Measurements from ENCODE around the gene ALDH2. TPM values are rescaled to one million over a fixed set of nuclear protein-coding genes. Genes with fewer than 3 reads are reported as not detected.
"Not testable (repeated sequence)": the region's sequence is repeated elsewhere in the genome, so short reads cannot be mapped to it uniquely, and the experiment has no call there.

Gene ALDH2
- 25.8 TPM for polyA plus RNA-seq (ENCODE audit: insufficient read length)

- peak; percentile 28 for DNase-seq (ENCODE audit: low read depth)
Measured at GRCh38 chr12:111766608-111767361, at the start of gene ALDH2. ALDH2 (plus strand) TSS chr12:111766933; CDS start chr12:111766983, 50 bp downstream.

DNA sequence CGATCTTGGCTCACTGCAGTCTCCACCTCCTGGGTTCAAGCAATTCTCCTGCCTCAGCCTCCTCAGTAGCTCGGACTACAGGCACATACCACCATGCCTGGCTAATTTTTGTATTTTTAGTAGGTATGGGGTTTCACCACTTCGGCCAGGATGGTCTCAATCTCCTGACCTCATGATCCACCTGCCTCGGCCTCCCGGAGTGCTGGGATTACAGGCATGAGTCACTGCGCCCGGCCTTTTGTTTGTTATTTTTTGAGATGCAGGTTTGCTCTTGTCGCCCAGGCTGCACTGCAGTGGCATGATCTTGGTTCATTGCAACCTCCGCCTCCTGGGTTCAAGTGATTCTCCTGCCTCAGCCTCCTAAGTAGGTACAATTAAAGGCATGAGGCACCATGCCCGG is 47.4 kb upstream of the ALDH2 start:
- DNase-seq (ENCODE audit: low read depth) = not testable (repeated sequence)

DNA sequence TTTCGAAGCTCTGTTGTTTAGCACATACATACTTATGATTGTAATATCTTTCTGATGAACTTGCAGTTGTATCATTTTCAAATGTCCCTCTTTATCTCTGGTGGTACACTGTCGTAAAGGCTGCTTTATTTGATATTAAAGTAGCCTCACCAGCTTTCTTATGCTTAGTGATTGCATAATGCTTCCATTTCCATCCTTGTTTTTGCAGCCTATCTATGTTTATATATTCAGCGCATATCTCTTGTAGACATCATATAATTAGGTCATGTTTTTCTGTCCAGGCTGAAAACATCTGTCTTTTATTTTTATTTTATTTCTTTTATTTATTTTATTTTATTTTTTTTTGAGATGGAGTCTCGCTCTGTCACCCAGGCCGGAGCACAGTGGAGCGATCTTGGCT is 46.3 kb upstream of the ALDH2 start:
- no peak for DNase-seq (ENCODE audit: low read depth)

DNA sequence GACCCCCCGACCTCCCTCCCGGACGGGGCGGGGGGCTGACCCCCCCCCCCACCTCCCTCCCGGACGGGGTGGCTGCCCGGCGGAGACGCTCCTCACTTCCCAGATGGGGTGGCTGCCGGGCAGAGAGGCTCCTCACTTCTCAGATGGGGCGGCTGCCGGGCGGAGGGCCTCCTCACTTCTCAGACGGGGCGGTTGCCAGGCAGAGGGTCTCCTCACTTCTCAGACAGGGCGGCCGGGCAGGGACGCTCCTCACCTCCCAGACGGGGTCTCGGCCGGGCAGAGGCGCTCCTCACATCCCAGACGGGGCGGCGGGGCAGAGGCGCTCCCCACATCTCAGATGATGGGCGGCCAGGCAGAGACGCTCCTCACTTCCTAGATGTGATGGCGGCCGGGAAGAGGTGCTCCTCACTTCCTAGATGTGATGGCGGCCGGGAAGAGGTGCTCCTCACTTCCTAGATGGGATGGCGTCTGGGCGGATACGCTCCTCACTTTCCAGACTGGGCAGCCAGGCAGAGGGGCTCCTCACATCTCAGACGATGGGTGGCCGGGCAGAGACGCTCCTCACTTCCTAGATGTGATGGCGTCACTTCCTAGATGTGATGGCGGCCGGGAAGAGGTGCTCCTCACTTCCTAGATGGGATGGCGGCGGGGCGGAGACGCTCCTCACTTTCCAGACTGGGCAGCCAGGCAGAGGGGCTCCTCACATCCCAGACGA is 42.9 kb upstream of the ALDH2 start:
- not testable (repeated sequence) for DNase-seq (ENCODE audit: low read depth)

DNA sequence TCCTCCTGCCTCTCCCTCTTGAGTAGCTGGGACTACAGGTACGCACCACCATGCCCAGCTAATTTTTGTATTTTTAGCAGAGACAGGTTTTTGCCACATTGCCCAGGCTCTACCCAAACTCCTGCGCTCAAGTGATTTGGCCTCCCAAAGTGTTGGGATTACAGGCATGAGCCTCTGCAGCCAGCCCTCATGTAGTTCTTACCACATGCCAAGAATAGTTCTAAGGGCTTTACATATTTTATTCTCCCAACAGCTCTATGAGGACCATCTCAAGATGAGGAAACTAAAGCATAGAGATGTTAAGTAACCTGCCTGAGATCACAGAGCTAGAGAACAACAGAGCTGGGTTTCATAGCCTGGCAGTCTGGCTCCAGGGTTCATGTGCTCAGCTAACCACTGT is 37.9 kb upstream of the ALDH2 start:
- no peak for DNase-seq (ENCODE audit: low read depth)

DNA sequence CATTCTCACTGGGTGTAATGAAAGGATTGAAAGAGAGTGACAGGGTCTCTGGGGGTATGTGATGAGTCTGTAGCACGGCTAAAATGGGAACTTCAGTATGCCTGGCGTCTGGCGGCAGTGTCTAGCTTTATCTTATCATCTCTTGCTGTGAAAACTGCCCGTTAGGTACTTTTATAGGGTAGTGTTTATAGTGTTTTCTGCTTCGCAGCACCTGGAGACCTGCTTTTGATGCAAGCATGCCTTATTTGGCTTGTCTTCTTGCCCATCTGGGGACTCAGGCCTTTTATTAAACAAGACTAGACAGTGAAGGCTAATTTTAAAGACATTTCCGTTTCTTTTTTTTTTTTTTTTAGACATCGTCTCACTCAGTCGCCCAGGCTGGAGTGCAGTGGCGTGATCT is 36.3 kb upstream of the ALDH2 start:
- DNase-seq (ENCODE audit: low read depth) = no peak

DNA sequence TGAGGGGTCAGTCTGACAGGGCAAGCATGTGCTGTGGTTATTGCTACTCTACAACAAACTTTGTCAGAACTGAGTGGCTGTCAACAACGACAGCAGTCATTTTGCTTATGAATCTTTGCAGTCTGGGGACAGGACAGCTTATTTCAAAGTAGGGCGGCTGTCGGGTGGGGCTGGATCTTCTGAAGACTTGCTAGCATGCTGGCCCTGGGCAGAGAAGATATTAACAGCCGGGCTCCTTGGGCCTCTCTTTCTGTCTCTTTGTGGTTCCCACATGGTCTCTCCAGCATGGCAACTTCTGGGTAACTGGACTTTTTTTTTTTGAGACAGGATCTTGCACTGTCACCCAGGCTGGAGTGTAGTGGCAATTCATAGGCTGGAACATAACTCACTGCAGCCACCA is 33.9 kb upstream of the ALDH2 start:
- DNase-seq (ENCODE audit: low read depth) = no peak

DNA sequence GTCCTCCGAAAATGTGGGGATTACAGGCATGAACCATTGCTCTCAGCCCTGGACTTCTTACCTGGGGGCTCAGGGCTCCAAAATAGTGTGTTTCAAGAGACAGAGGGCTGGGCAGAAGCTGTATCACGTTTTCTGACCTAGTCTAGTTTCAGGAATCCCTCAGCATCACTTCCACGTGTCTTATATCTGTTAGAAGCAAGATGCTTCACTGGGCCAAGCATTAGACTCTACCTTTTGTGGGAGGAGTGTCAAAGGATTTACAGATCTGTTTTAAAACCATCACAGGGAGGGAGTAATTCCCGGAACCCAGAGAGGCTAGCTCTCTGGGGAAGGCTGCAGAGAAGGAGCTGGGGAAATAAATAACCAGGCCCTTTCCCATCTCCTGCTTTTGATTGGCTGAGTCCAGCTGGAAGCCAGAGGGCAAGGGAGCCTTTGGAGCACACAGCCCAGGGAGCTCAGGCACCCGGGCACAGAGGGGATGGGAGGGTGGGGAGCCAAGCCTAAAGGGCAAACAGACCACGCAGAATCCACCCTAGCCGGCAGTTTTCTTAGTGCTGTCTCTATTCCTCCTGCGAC is 33.3 kb upstream of the ALDH2 start:
- no peak for DNase-seq (ENCODE audit: low read depth)

DNA sequence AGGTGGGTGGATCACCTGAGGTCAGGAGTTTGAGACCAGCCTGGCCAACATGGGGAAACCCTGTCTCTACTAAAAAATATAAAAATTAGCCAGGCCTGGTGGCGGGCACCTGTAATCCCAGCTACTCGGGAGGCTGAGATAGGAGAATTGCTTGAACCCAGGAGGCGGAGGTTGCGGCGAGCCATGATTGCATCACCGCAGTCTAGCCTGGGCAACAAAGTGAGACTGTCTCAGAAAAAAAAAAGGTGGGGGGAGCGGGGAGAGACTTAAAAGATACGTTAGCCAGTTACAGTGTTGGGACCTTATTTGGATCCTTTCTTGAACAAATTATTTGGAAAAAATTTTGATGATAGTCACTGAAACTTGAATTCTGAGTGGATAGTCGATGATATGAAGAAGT is 27.2 kb upstream of the ALDH2 start:
- DNase-seq (ENCODE audit: low read depth) = not testable (repeated sequence)

DNA sequence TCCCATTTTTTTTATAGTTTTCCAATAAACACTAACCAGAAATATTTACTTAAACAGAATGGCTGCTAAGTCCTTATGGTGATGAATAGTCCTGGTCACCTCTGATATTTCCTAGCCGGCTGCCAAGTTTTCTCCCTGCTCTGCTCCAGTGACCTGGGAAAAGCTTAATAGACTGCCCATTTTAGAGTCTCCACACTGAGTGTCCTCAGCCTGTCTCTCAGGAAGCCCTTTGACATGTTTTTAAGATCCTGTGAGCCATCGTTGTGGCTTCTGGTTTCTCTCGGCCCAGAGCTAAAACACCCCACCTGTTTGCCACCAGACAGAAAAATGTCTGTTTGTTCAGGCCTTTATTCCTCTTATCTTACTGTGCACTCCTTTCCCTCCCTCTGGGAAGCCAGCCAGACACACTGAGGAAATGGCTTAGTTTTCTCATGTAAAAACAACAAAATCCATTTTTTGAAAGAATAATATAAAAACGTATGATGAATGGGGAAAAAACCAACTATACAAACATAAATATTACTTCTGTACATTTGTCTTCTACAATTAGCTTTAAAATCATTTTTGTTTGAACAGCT is 25.4 kb upstream of the ALDH2 start:
- no peak for DNase-seq (ENCODE audit: low read depth)

GRCh38 chr12:111745211-111745610 is 21.5 kb upstream of the ALDH2 start:
- DNase-seq (ENCODE audit: low read depth) = no peak

GRCh38 chr12:111747333-111747732 is 19.4 kb upstream of the ALDH2 start:
- DNase-seq (ENCODE audit: low read depth) = no peak

DNA sequence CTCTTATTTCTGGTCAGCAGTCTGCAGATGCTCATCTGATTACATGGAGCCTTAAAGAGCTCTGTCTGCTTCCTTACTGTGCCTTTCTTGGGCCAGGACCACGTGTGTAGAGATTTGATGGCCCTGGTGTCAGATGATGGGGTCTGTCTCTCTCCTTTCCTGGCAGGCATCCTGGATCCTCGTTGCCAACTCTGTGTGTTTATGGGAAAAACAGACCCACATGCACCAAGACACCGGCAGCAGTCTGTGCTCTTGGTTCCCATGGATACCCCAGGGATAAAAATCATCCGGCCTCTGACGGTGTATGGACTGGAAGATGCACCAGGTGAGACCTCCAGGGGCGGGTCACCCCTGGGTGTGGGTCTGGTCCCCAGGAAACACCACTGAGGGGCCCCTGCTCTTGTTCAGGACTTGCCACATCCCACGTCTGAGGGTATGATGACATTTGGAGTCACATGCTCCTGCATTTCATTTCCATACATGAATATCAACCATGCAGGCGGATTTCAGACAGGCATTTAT is 18.5 kb upstream of the ALDH2 start:
- peak; percentile 45 for DNase-seq (ENCODE audit: low read depth)

DNA sequence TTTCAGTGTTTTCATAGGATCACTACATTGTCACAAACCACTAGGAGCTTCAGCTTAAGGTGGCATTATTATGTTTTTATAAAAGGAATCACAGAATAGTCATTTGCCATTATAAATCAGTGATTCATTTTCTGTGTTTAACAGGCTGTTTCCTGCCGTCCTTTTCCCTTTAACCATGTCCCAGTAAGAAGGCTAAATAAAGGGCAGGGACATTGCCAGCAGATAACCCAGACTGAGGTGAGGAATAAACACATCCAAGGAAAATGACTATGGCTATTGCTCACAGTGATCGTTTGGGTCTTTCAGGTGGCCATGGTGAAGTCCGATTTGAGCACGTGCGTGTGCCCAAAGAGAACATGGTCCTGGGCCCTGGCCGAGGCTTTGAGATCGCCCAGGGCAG is 17.9 kb upstream of the ALDH2 start:
- DNase-seq (ENCODE audit: low read depth) = no peak

DNA sequence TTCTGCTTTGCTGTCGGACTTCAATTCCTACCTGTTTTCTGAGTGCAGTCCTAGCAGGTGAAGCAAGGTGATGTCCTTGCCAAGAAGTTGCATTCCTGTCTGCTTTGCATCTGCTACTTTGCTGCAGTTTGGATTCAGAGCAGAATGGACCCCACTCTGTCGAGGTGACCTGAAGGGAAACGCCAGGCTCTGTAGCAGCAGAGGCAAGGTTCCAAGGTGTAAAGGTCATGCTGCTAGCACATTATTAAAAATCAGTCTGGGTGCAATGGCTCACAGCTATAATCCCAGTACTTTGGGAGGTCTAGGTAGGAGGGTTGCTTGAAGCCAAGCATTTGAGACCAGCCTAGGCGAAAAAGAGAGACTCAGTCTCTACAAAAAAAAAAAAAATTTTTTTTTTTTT is 17.3 kb upstream of the ALDH2 start:
- DNase-seq (ENCODE audit: low read depth) = no peak

- DNase-seq (ENCODE audit: low read depth) = no peak
Measured at GRCh38 chr12:111753144-111753881, 13.4 kb upstream of the ALDH2 start.

GRCh38 chr12:111754671-111755070 is 12.1 kb upstream of the ALDH2 start:
- no peak for DNase-seq (ENCODE audit: low read depth)

- DNase-seq (ENCODE audit: low read depth) = no peak
Measured at GRCh38 chr12:111756196-111756595, 10.5 kb upstream of the ALDH2 start.

DNA sequence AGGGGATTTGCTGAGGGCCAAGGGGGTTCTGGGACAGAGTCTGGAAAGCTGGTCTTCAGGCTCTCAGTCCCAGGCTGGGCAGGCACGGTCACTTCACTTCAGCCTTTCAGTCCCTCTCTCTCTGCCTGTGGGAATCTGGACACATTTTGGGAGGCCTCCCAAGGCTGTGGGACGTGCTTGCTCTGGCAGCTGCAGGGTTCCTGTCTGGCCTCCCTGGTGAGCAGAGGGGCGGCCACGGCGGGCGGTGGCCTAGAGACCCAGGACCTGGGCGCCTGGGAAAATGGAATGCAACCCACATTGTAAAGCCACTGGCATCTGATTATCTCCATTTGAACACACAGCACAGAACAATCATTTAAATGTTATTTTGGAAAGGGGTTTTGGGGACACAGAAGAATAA is 10.1 kb upstream of the ALDH2 start:
- DNase-seq (ENCODE audit: low read depth) = no peak

DNA sequence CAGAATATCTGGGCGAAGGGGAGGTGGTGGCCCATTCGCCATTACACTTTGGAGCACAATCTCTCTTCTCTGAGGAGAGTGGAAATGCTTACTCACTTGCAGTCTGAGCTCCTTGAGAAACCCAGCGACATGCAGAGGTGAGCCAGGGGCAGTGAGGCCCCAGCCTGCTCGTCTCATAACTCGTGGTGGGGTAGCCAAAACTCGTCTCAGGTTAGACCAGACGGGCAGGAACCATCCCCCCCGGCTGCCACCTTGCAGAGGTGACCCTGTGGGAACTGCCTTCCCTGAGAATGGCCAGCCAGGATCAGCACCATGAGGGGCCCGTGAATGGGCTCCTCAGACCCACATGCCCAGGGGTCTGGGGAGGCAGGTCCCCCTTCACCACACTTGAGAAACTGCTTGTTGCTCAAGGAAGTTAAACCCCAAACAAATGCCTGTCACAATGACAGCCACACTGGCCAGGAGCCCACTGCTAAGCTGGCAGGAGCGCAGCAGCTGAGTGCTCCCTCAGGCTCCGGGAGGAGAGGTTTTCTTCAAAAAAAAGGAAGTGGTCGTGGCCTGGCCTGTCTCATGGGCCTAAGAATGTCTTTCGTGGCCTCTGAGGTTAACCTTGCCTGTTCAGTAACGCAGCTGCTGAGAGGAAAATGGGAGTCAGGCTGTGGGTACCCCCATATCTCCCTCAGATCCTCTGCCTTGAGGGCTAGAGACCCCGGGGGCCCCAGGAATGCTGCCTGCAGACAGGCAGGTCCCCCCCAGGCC is 9.2 kb upstream of the ALDH2 start:
- DNase-seq (ENCODE audit: low read depth) = no peak

DNA sequence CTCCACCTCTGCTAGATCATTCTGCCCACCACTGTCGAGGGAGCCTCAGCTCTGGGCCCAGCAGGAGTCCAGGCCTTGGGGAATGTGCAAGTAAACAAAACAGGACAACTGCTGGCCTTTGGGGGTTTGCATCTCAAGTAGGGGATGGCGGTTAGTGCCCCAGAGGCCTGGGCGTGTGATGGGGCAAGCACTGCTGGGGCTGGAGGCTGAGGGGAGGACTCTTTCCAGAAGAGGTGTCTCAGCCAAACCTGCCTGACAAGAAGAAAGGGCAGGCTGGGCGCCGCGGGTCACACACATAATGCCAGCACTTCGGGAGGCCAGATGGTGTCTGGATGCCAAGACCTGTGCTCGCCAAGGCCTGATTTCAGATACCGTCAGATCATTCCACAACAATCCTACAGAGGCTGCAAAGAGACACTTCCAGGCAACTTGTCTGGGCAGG is 8.6 kb upstream of the ALDH2 start:
- DNase-seq (ENCODE audit: low read depth) = no peak
